Nephron progenitor cell (in vitro differentiated cells): Measurements from ENCODE around the gene AHRR.

Experiments used
- DNase-seq: peaks from one replicate; pipeline ENCODE4 v3.0.0; 2021
- H3K27ac Mint-ChIP-seq: 2 replicates; pipeline ENCODE4 v1.8.0; 2021; ENCODE audit warnings: mild to moderate bottlenecking, moderate library complexity, mixed read lengths
- H3K27me3 Mint-ChIP-seq: 2 replicates; pipeline ENCODE4 v1.8.0; 2021; ENCODE audit warnings: mild to moderate bottlenecking, low read depth, mixed read lengths; ENCODE audit not compliant: poor library complexity
- H3K36me3 Mint-ChIP-seq: 2 replicates; pipeline ENCODE4 v1.8.0; 2021; ENCODE audit warnings: low read depth, mixed read lengths
- H3K4me1 Mint-ChIP-seq: 2 replicates; pipeline ENCODE4 v1.8.0; 2021; ENCODE audit warnings: mixed read lengths
- H3K4me3 Mint-ChIP-seq: 2 replicates; pipeline ENCODE4 v1.8.0; 2021; ENCODE audit warnings: mild to moderate bottlenecking, moderate library complexity, mixed read lengths
- H3K9me3 Mint-ChIP-seq: 2 replicates; pipeline ENCODE4 v1.8.0; 2021; ENCODE audit warnings: mild to moderate bottlenecking, moderate library complexity, mixed read lengths
- CTCF ChIP-seq: fragments of 200-600 bp; sonication (generic); IDR thresholded peaks from 2 replicates; pipeline ENCODE4 v1.5.0; 2021; ENCODE audit warnings: antibody characterized with exemption

Gene AHRR

DNA sequence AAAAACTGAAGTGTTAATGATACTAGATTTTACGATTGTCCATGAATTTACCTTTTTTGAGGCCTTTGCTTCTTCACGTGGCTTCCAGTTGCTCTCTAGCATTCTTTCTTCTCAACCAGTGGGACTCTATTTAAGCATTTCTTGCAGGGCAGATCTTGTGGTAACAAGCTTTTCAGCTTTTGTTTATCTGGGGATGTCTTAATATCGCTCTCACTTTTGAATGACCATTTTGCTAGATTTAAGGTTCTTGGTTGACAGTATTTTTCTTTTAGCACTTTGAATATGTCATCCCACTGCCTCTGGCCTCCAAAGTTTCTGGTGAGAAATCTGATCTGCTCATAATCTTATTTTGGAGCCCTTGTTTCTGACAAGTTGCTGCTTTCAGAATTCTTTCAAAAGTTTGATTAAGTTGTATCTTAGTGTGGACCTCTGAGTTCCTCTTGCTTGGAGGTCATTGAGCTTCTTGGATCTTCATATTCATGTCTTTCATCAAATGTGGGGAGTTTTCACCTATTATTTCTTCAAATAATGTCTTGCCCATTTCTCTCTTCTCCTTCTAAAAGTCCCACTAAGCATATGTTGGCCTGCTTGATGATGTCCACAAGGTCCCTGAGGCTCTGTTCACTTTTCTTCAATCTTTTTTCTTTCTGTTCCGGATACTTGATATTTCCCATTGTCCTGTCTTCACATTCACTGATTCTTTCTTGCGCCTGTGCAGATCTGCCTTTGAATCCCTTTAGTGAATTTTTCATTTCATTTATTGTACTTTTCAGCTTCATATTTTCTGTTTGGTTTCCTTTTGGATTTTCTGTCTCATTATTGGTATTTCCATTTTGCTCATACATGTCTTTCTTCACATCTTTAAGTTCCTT lies 130.3 kb downstream of the AHRR start:
- DNase-seq, result no peak
- H3K36me3 Mint-ChIP-seq, result peaks cover 85% of the 10 kb centered on the region
- H3K27me3 Mint-ChIP-seq, result no peaks in the 10 kb centered on the region
- no peak overlapping the region for H3K27ac Mint-ChIP-seq
- H3K4me1 Mint-ChIP-seq, result no peaks in the 10 kb centered on the region
- TF ChIP-seq CTCF, result no peak
- H3K9me3 Mint-ChIP-seq, result peaks cover 33% of the 10 kb centered on the region
- H3K4me3 Mint-ChIP-seq, result no peak overlapping the region

- no peak for TF ChIP-seq CTCF
- Mint-ChIP-seq H3K4me3 (no peak overlapping the region), H3K9me3 (peaks cover 33% of the 10 kb centered on the region), H3K27ac (no peak overlapping the region), H3K27me3 (no peaks in the 10 kb centered on the region), H3K4me1 (no peaks in the 10 kb centered on the region), H3K36me3 (peaks cover 77% of the 10 kb centered on the region)
- no peak for DNase-seq
These were observed 131.6 kb downstream of the AHRR start for GRCh38 chr5:452978-453710.

DNA sequence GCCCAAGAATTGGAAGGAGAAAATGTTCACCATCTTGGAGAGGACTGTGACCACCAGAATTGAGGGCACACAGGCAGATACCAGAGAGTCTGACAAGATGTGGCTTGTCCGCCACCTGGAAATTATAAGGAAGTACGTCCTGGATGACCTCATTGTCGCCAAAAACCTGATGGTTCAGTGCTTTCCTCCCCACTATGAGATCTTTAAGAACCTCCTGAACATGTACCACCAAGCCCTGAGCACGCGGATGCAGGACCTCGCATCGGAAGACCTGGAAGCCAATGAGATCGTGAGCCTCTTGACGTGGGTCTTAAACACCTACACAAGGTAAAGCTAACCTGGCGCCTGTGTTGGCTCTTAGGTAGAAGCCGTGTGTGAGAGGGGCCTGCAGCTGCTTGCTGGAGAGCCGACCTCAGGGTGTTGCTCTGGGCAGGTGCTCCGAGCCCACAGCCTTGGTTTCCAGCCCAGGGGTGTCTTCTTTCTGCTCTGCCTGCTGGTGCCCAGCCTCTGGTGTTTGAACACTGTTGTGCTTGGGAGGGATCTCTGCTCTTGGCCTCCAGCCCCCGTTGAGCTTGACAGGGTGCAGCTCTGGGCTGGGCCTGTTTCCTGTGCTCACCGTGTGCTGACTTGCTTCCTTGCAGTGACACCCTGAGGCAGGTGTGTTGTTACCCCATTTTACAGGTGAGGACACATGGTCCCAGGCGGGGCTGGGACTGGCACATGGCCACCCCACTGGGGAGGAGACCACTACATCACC lies 132.4 kb downstream of the AHRR start:
- H3K4me1 Mint-ChIP-seq, result no peaks in the 10 kb centered on the region
- no peak overlapping the region for H3K27ac Mint-ChIP-seq
- H3K36me3 Mint-ChIP-seq, result peaks cover 77% of the 10 kb centered on the region
- no peaks in the 10 kb centered on the region for H3K27me3 Mint-ChIP-seq
- no peak overlapping the region for H3K4me3 Mint-ChIP-seq
- peaks cover 33% of the 10 kb centered on the region for H3K9me3 Mint-ChIP-seq
- no peak for DNase-seq
- TF ChIP-seq CTCF, result no peak

DNA sequence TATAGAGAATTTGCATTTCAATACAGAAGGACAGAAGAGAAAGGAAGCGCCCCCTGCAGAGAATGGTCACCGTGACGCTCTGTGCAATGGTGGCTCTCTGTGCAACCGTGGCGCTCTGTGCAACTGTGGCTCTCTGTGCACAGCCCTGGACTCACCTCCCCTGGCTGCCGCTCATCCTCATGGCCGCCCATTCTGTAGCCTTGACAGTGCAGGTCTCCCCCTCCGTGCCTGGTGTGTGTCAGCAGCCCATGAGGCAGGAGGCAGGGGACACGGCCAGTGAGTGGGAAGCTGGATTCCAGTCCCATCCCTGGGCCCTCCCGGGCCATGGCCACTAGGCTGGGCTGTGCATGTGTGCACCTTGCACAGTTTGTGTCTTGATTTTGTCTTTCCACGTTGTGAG lies 133.4 kb downstream of the AHRR start:
- H3K4me3 Mint-ChIP-seq, result no peak overlapping the region
- peaks cover 77% of the 10 kb centered on the region for H3K36me3 Mint-ChIP-seq
- no peaks in the 10 kb centered on the region for H3K4me1 Mint-ChIP-seq
- no peaks in the 10 kb centered on the region for H3K27me3 Mint-ChIP-seq
- no peak for TF ChIP-seq CTCF
- peaks cover 33% of the 10 kb centered on the region for H3K9me3 Mint-ChIP-seq
- H3K27ac Mint-ChIP-seq, result no peak overlapping the region
- no peak for DNase-seq

- Mint-ChIP-seq H3K4me3 (no peak overlapping the region), H3K27ac (no peak overlapping the region), H3K4me1 (no peaks in the 10 kb centered on the region), H3K9me3 (peaks cover 25% of the 10 kb centered on the region), H3K27me3 (no peaks in the 10 kb centered on the region), H3K36me3 (peaks cover 77% of the 10 kb centered on the region)
- DNase-seq, result no peak
- TF ChIP-seq CTCF, result no peak
These were observed 134.3 kb downstream of the AHRR start for GRCh38 chr5:455806-456205.
